HG02885 (cell line): ENCODE data around the gene RELN.

ENCODE experiments used
- ATAC-seq: cut with Tn5 transposase; IDR thresholded peaks from one replicate; pipeline ENCODE4 v1.9.1; 2021; ENCODE audit warnings: mild to moderate bottlenecking; ENCODE audit not compliant: unreplicated experiment, poor library complexity

Gene RELN

DNA sequence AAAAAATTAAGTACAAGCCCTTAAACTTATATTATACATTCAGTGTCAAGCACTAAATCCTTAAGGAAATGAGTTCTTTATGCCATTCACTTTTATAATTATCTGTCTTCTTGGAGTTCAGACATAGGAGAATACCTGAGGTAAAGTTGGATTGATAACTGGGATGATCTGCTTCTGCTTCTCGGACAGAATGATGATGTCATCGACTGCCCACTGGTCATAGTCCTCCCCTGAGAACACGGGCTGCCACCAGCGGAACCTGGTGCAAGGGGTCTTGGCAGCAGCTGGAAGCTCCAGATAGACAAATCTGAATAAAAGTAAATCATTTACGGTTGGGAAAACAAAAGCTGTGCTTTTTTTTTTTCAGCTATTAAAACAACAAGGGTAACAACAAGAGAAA lies 395.3 kb downstream of the RELN start:
- ATAC-seq, result no peak

DNA sequence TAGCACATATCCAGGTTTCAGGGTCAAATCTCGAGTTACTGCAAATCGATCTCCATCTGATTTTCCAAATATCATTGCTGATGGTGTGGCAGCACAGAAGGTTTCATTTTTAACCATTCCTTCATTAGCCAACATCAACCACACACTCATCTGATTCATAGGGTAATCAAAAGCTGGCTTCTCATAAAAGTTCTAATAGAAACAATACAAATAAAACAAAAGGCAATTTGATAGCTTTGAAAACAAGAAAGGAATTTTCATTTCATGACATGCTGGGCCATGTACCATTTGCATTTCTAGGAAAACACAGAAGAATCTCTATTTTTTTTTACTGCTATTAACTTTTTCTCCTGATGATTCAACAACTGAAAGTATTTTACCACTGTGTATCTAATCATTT lies 395.8 kb downstream of the RELN start:
- no peak for ATAC-seq

DNA sequence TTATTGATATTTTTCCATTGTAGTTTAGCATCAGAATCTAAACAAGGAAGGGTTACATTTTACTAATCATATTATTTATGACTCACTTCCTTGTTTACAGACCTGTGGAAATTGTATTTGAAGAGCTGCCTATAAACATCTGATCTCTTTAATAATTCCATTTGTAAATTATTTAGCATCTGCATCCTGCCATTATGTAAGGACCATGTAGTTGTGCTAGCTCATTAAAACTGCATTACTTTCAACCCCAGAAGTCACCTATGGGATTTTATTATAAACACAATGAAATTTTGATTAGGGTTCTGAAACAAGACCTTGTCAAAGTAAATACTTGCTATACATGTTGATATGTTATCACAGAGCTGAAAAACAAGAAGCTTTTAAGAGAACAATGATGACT lies 396.6 kb downstream of the RELN start:
- ATAC-seq, result no peak

DNA sequence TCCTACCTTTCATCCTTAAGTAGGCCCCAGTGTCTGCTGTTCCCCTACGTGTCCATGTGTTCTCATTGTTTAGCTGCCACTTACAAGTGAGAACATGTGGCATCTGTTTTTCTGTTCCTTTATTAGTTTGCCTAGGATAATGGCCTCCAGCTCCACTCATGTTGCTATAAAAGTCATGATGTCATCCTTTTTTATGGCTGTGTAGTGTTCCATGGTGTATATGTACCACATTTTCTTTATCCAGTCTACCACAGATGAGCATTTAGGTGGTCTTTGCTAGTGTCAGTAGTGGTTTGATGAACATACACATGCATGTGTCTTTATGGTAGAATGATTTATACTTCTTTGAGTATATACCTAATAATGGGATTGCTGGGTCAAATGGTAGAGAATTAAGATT lies 397.3 kb downstream of the RELN start:
- no peak for ATAC-seq

DNA sequence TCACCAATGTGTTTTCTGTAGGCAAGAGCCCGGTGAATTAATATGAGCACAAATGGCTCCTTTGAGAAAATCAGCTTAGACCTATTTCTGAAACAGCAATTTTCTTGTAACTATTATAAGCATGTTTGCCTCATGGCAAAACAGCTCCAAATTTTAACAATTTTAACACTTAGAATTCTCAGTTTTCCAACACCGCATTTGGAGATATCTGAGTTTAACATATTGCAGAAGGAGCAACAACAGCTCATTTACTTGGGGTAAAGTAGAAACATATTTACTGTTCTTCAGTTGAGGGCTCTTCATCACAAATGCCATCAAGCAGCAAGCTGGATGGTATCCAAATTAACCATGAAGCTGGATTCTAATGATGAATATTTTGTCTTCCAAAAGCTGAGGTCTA lies 409.4 kb downstream of the RELN start:
- no peak for ATAC-seq

DNA sequence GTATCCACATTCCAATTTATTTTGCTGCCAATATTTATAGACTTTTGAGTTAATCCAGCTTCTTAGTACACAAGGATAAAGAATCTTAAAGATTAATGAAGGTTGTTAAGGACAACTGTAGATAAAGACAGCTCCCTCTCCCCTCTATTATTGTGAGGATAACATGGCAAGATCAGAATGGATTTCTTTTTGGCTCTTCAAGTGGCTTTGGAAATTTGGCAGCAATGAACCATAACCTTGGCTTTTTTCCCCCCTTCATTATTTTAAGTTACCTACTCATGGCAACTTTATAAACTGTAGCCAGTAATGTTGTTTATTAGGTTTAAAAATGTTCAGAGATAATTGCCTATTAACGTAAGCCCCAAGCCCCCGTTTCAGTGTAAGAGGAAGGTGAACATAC lies 412.4 kb downstream of the RELN start:
- ATAC-seq, result no peak

DNA sequence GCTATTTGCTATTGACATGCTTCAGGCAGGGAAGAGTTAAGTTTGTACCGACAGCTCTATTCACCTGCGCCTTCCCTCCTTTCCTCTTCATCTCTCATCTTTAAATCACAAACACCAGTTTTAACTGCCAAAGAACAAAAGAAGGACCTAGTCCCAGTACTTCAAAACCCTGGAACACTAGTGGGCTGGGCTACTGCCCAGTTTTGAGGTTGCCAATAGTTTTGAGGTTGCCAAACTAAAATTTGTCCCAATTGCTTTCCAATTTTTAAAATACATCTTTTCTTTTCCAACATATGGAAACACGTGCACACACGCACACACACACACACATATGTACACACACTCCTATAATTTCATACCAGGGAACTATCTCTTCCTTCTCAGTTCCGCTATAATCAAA lies 412.8 kb downstream of the RELN start:
- no peak for ATAC-seq

DNA sequence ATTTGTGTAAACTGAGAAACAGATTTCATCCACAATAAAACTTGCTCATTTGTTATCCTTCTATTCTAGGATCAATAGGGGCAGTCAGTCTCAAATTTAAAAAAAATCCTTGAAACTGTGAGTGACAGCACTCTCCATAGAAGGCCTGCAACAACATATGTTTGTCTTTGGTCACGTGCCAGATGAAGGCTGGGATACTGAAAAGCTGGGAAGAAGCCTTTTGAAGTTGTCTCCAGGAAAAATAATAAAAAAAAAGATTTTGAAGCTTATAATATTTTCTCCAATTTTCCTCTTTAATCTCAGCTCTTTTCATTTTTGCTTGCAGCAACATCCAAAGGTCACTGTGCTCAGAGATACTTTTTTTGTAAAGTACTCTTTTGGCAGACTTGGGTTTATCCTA lies 414.9 kb downstream of the RELN start:
- no peak for ATAC-seq

DNA sequence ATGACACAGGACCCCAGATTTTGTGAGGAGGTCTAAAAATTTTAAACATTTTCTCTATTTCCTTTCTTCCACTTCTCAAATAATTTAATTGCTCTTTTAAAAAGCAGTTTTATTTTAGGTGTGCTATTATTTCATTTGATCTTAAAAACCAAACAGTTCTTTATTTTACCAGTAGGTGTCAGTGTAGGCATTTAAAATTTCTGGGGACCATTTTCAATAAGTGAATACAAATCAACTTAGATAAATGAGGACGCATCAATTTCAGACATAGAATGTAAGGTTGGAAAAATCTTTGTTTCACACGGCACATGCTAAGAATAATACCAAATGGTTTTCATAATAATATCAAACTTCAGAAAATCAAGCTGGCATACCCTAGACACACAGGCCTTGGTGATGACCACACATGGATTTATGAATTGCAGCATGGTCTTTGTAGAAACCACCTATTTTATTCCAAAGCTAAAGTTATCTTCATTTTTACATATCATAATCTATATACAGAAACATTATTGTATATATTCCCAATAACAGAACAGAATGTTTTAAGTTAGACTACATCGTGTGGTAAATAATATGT lies 415.9 kb downstream of the RELN start:
- ATAC-seq, result no peak

DNA sequence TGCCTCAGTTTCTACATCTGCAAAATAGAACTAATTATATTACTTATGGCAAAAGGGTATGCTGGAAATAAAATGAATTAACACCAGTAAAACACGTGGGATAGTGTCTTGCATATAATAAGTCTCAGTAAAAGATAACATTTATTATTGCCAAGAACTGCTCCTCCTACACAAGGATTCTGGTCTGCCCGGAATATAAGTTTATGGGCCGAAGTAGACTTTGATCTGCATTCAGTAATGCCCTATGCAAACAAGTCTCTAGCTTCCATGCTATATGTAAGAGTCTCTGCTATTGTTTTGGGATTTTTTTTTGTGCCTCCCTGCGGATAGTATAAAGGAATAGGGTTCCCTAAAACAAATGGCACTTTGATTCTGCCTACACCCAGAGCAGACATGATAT lies 417.9 kb downstream of the RELN start:
- no peak for ATAC-seq

DNA sequence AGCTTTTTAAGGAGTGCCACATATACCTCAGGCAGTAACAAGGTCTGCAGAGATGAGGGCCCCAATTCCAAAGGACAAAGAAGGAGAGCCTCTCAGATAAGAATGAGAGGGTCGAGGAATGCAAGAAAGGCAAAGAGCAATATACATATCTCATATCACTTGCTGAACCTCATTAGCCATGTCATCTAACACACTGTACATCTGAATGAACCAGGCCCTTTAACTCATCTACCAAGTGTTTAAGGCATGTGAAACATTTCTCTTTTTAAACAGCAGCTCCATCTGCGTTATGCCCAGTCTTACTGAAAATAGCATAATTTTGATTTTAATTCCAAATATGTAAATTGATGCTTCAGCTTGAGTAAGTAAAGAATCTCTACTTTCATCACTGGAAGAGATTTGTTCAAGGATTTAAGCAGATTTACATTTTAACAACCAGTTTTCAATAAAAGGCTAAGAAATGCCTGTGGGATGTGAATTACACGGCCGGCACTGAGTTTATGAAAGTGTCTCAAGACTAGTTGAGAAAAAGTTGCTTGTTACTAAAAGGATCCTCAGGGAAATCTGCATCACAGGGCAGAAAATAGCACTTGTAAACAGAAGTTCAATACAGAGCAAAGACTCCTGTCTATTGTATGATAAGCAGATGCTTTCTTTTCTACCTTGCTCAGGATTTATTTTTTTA lies 419.7 kb downstream of the RELN start:
- no peak for ATAC-seq

DNA sequence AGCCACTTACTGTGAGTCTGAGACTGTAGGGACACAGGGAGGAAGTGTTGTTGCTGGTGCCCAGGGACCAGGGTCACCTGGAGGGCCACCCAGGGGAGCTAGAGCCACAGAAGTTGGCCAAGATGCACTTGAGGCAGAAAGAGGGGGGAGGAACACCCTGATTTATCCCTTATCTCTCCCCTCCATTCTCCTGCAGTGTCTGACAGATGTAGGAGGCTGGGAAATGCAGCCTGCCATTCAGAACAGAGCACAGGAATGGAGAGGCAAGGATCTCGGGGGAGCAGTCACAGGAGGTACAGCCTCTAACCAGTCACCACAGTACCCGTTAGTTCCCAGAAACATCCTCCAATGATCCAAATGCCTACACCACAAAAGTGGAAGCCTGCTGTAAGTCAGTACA lies 425.0 kb downstream of the RELN start:
- ATAC-seq, result no peak

DNA sequence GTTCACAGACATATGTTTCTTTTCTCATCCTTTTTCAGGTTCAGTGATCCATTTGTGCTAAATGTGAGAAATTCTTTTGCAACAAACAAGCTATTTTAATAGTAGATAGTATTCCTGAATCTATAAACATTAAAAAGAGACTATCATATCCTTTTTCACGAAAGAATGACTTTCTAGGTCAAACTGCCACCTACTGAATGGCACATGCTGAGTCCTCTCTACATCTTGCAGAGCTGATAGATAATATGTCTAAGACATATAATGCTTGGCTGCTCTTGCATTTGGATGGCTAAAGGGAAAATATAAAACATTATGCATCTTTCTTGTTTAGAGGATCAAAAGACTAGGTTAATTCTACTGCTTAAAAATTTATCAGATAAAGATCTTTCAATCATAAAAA lies 429.3 kb downstream of the RELN start:
- ATAC-seq, result no peak

DNA sequence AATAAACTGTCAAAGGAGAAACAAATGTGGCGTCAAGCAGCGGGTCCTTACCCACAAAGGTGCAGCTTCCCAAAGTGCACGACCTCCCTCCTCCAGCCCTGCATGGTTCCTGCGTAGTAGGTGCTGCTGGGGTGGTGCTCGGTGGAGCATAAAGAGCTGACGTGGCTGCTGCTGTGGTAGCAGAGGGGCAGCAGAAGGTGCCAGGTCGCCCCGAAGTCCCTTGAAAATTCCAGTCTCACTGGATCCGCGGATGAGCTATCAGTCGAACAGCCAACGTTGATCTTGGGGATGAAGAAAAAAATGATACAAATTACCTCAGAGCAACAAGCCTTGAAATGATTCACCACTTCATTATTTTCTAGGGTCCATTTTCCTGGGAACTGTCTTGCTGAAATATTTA lies 438.4 kb downstream of the RELN start:
- ATAC-seq, result no peak

DNA sequence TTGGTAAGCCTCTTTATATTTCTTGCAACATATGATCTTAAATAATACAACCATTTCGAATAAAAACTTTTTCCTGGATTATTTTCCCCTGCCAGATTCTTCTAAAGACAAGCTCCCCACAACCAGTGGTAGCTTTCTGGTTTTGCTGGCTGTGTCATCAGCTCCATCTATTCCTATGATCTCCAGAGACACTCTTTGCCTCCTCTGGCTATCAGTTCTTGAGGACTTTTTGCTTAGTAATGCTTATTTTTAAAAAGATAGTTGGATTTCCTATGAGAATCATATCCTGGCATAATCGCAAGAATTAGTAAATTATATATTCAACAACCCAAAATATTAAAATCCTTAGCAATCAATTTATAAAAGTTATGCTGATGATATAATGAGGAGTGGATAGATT lies 439.7 kb downstream of the RELN start:
- ATAC-seq, result no peak

DNA sequence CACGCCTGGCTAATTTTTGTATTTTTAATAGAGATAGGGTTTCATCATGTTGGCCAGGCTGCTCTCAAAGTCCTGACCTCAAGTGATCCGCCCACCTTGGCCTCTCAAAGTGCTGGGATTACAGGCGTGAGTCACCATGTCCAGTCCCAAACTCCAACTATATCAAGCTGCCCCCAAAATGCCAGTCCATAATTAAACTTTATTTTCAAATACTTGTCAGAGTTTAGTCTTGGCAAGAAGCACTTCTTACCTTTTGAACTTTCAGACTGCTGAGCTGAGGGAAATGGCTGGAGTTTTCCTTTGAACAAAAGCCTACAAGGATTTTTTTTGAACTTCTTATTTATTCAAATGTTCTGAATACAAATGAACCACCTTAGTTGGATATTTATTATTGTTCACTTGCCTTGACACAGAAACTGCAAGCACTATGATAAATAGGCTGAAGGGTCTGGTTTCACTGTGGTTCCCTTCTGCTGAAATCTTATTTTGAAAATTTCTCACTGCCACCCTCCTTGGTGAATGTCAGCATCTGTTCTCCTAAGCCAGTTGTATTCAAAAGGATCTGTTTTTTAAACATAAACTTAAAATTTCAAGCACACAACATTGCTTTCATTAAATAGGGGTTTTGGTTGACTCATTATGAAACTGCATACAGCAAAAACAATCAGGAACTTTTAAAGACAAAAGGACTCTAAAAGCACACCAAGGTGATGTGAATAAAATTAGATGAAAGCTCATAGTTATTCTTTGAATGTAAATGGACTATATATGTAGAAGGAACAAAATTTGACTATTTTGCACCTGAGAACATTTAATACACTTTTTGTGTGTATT lies 441.8 kb downstream of the RELN start:
- ATAC-seq, result no peak

DNA sequence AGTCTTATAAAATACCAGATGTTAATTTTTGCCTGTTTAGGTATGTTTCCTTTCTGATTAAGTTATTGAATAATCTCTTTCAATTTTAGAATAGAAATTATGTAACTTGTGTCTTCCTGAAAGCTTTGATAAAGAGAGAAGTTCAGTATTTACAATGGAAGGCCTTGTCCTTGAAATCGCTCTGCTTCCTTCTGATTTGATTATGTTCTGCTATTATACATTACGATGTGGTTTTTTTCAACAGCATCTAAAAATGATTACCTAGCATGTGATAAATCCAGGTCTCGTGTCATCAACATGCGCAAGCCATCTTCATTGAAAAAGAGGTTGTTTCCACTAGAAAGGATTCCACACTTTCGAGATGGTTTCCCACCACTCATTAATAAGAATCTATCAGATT lies 447.0 kb downstream of the RELN start:
- ATAC-seq, result no peak

DNA sequence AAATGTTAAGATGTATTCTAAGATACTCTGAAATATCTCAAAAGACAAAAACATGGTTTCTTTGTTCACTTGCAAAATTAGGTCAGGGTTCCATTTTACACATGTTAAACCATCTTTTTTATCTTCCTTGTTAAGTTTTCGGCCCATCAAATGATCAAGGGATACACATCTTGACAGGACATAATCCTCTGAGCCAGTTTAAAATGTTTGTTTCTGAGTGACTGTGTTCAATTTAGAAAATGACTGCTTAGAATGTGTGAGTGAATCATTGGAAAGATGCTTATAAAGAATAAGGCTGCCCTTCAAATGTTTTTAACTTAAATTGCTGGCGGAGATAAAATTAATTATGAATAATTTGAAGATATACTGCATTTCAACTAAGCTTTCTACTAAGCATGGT lies 447.5 kb downstream of the RELN start:
- no peak for ATAC-seq

DNA sequence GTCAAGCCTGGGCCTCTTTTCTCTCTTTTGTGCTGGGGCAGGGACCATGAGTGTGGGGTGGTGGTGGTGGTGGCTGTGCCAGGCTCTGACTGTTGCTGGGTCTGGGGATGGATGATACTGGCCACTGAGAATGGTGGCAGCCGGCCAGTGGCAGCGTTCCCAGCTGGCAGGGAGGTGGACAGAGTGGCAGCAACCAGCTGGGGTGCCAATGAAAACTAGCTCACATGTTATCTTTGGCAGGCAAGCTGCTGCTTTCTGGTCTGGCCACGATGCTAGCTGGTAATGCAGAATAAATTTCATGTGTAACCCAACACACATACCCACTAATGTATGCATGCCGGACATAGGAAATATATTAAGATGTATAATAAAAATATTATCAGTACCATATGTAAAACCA lies 448.4 kb downstream of the RELN start:
- no peak for ATAC-seq

DNA sequence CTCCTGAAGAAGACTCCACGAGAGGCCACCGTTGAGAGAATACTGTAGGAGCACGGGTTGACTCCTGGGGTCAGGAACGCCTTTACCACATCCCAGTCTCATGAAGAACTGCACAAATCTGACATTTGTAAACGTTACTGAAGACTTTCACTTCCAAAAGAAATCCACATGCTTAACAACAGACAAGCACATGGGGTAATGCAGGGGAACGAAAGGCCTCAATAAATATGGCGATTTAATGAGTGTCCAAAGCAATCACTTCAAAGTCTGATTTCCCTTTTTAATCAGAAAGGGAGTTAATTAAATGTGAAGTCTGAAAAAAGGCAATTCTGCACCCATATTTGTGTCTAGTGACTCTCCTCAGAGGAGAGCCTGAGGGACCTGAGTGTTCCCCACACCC lies 449.1 kb downstream of the RELN start:
- no peak for ATAC-seq

DNA sequence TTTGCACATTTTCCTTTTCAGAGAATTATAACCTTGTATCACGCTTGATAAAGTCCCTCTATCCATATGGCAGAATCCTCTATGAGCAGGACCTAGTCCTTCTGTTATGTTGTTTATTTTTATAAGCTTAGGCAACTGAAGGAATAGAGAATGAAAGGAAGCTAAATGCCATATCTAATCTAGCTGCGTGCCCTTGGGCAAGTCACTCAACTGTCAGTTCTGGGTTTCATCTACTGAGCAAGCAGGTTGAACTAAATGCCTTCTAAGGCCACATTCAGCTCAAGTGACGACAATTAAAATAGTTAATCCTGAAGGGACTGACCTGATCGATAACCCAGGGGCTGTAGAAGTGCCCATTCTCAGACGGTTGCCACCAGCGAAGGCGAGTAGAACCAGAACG lies 449.6 kb downstream of the RELN start:
- ATAC-seq, result no peak
